AG20443 (cell line): ENCODE data around the gene PRTG.
"Not testable (repeated sequence)": the region's sequence is repeated elsewhere in the genome, so short reads cannot be mapped to it uniquely, and the experiment has no call there.

Source experiments
- DNase-seq: peaks from one replicate; pipeline ENCODE4 v3.0.0; 2012; ENCODE audit warnings: low spot score, mixed read lengths

The PRTG gene

DNA sequence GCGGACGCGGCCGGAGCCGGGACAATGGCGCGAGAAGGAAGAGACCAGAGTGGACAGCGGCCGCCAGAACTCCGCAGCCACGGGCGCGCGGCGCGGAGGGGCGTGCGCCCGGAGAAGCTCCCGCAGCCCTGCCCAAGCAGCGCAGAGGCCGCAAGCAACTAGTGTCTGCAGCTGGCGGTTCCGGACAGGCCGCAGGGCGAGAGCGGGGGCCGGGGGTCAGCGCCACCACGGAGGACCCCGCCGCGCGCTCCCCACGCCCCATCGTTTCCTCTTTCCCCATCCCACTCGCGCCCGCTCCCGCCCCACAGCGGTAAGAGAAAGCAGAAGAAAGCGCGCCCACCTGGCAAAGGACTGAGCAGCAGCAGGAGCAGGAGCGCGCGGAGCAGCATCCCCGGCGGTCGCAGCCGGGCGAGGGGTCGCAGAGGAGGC is 440 bp downstream of the PRTG start:
- peak; percentile 60 for DNase-seq

DNA sequence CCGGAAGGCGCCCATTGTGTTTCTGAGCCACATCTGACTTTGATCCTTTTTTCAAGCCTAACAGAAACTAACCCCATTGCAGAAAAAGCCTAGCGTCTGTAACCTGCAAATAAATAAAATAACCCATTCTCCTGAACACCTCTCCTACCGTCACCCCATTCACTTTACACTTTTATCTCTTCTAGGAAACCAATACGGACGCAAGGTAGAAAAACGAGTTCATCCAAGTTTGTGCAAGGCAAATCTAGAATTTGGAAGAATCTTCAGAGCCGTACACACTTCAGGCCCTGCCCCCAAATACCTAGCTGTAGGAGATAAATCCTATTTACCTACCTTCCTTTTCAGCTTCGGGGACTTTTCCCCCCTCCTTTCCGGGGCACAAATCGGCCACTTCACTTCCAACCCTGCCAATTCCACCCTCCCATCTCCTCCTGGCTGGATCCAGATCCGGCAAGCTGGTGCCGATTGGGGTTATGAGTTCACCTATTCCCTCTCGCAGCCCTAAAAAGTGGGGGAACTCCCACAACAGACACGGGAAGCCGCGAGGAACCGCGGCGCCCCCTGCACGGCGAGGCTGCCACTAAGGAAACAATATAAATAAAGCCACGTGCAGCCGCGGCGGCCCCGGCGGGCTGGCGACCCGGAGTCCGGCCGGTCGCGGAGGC is 987 bp downstream of the PRTG start:
- DNase-seq = no peak

DNA sequence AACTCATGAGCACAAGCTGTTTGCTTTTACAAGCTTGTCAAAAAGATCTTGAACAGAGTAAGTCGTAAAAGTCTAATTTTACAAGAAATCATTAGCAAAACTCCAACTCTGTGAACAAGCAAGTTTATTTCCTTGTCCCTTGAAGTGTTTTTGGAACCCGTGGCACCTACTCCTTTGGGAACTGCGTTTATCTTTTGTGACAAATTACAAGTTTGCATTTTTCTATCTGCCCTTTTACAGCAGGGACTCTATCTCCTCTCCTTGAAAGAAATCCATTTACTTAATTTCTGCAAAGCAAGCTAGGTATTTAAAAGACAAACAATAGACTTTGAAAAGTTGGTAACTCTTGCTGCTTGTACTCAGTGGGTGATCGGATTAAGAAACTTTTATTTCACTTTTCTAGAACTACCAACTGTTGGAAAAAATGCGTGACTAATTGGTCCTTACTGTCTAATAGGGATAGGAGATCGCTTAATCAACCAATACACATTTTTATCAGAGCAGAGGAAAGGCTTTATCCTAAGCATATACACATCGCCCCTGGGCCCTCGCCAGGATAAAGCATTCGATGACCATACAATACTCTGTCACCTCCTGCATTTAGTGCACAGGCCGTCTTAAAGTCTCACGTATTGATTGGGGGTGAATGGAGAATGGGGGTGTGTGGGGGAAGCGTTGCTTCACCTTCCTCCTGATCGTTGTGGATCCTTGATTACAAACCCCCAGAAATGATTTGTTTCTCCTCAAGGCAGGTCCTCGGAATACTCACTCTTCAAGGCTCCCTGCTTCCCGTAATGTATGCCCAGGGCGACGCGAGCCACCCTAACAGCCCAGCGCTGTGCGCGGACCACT is 1.7 kb downstream of the PRTG start:
- DNase-seq = no peak

DNA sequence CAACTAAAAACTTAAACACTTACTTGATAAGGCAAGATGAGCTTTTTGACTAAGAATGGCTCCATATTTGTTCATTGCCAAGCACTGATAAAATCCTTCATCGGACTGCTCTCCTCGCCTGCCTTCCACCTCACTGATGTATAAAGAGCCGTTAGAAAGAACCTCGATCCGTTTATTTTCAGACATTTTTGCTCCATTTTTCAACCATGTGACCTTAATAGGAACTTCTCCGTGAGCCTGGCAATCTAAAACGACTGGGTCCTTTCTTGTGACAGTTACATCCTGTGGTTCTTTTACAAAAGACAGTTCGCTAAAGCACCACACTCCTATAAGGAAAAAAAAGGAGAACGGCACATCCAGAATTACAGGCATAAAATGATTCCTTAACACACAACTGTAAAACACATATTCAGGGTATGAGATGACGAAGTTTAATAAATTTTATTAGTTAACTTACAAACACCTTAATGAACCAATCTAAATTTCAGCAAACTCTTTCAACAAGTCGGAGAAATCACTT is 2.5 kb downstream of the PRTG start:
- DNase-seq = no peak

DNA sequence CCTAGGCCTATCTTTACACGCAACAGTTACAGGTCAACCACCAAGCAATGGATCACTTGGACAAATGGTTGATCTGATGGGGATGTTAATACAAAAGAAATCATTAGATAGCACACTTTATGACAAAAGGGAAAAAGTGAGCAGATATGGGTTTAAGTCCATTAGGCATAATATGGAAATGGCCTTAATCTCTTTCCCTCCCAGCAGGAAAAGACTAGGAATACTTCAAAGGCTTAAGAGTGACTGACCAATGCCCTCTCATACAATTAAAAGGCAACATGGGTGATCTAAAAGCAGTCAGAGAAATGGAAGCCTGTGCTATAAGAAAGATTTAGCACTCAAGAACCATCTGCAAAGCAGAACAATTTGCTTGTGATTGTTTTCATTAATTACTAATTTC is 3.3 kb downstream of the PRTG start:
- DNase-seq = no peak

DNA sequence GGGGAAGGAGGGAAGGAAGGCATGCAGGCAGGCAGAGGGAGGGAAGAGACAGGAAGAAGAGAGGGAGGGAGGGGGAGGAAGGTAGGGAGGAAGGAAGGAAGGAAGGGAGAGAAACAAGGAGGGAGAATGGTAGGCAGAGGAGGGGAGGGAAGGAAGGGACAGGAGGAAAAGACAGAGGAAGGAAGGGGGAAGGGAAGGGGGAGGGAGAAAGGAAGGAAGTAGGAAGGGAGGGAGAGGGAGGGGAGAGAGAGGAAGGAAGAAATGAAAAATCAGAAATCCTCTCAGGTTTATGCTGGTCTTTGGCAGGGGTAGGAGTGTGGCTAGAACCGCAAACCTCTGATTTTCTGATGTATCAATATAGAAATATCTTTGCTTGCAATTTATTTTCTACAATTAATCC is 4.2 kb downstream of the PRTG start:
- DNase-seq = no peak

DNA sequence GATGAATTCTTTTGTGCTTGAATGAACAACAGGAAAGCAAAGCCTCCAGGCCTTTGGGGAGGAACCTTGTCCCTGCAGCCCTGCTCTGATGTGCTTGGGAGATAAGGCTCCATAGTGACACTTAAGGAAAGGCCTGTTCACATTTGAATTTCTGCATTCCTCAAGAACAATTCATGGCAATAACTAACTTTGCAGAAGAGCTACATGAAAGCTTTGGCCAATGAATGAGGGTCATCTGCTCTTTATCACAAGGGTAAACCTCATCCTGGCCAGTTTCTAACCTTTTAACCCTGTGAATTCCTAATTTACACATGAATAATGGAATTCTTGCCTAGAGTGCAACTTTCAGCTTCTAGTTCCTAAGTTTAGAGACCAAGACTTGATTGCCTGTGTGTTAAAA is 5.6 kb downstream of the PRTG start:
- DNase-seq = no peak

DNA sequence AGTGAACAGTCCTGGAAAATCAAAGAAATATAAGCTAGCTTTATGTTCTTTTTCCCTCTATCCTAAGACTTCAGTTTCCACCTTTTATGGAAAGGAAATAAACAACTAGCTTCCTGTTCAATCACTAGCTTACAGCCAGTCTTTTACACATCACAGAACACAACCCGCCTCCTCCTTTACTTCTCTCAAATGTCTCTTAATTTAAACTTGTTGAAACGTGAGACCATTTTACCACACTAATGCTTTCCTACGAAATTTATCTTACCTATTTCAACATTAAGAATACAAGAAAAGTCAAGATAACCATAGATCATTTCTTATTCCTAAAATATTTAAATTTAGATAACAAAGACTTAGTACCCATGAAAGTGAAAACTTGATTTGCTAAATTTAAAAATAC is 6.2 kb downstream of the PRTG start:
- no peak for DNase-seq

DNA sequence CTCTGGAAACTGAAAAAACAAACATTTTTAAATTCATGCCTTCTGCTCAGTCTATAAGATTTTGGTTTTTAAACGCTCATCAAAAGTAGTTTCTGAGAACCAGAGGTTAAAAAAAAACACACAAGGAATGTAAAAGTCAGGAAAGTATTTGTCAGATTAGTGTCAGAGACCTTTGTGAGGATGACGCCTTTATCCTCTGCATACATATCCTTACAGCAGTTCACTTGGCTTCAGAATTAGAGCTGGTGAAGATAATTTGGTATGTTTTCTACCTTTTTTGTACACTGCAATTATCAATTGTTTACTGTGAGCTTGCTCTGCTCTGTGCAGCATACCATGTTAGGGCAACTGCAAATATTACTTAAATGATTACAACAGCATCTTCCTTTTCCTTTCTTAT is 8.3 kb downstream of the PRTG start:
- DNase-seq = no peak

DNA sequence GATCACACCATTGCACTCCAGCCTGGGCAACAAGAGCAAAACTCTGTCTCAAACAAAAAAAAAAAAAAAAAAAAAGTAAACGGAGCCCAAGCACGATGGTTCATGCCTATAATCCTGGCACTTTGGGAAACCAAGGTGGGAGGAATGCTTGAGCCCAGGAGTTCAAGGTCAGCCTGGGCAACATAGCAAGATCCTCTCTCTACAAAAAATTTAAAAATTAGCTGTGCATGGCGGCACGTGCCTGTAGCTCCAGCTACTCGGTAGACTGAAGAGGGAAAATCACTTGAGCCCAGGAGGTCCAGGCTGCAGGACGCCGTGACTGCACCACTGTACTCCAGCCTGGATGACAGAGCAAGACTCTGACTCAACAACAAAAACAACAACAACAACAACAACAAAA is 9.5 kb downstream of the PRTG start:
- DNase-seq = not testable (repeated sequence)

DNA sequence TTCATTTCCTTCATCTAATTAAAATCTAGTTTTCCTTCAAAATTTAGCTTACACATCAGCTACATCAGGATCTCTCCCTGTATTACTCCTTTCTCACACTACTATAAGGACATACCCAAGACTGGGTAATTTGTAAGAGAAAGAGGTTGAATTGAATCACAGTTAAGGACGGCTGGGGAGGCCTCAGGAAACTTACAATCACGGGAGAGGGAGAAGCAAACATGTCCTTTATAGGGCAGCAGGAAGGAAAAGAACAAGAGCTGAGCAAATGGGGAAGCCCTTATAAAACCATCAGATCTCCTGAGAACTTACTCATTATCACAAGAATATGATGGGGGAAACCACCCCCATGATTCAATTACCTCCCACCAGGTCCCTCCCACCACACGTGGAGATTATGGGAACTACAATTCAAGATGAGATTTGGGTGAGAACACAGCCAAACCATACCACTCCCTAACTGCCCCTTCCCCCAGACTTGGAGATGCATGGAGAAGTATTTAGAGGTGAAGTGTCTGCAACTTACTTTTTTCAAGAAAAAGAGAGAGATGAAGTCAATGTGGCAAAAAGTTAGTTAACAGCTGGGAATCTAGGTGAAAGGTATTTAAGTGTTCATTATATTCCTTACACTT is 21.3 kb downstream of the PRTG start:
- DNase-seq = no peak

DNA sequence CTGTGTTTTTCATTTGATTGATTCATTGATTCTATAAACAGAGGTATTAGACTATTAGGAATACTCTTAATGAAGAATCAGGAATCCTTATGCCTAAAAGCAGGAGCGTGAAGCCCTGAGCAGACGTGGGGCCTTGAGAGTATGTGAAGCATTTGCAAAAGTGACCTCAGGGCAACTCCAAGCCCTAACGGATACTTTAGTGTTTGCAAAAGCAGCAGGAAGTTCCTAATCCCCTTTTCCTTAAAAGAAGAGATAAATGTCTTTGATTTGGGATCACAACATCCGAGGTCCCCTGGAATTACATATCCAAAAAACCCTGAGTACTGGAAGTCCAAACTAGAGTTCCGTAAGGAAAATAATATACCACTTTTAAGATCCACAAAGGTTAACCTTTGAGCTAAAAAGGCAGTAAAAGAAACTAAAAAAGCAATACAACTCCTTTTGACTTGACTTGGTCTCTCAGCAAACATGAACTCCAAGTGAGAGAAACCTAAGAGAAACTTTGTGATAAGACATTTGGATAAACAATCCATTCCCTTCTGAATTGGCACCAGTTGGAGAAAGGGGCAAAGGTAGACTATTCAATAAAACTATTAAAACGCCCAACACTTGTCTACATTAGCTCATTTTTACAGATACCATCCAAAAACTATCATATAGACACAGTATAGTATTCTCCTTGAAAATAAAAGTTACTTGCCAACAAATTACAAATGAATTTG is 27.4 kb downstream of the PRTG start:
- DNase-seq = no peak

DNA sequence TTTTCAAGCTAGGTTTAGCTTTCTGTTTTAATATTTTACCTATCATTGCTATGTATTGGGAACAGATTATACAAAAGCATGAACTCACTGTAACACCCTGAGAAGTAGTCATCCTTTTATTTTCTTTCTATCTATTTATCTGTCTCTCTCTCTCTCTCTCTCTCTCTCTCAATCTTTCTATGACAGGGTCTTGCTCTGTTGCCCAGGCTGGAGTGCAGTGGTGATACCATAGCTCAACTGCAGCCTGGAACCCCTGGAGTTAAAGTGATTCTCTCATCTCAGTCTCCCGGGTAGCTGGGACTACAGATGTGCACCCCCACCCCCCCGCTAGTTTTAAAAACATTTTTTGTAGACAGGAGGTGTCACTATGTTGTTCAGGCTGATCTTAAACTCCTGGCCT is 28.9 kb downstream of the PRTG start:
- no peak for DNase-seq

DNA sequence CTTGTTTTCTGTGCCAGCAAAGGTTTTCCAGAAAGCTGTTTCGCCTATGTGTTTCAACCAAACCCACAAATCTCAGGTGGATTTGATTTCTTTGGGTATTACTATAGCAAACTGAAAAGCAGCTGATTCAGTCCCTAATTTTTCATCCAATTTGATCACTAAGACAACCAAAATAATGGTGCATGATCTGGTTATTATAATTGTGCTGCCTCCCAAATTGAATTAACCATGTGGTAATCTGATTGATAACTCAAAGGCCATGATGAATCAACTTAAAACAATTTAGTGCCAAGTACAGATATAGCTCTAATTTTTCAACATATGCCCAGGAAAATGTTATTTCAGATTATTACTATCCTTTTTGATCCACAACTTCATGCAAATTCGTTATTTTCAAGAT is 30.6 kb downstream of the PRTG start:
- DNase-seq = no peak

DNA sequence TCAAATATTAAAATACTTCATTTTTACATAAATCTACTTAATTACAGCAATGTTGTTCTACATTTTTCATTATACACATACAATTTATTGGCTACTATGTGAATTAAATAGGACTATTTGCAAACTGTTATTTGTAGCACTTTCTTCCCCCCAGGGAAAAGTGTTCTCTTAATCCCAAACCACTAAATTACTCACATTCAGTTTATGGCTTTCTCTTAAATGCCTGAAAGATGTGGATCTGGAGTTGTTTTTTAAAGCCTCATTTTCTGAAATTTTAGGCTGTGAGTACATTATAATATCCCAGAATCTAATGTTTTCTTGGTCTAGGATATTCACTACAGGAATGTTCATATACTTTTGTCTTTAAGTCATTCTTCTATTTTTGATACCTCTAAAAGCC is 32.7 kb downstream of the PRTG start:
- no peak for DNase-seq

DNA sequence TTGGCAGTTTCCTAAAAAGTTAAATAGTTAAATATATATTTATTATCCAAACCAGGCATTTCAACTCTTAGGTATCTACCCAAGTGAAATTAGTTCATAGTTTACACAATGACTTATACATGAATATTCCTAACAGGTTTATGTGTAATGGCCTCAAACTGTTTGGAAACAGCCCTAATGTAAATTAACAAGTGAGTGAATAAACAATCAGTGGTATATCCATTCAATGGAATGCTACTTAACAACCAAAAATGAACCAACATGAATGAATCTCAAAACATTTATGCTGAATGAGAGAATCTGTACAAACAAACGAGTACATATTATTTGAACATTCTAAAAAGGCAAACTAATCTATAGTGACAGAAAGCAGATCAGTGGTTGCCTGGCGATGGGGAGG is 33.5 kb downstream of the PRTG start:
- DNase-seq = no peak

DNA sequence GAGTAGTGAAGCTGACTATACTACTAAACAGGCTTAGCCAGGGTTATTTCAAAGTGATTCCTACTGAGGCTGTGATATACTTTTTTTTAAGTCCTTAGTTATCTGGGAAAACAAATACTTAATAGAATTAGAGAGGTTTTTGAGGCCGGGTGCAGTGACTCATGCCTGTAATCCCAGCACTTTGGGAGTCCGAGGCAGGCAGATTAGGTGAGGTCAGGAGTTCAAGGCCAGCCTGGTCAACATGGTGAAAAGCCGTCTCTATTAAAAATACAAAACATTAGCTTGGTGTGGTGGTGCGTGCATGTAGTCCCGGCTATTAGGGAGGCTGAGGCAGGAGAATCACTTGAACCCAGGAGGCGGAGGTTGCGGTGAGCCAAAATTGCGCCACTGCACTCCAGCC is 34.2 kb downstream of the PRTG start:
- DNase-seq = no peak

DNA sequence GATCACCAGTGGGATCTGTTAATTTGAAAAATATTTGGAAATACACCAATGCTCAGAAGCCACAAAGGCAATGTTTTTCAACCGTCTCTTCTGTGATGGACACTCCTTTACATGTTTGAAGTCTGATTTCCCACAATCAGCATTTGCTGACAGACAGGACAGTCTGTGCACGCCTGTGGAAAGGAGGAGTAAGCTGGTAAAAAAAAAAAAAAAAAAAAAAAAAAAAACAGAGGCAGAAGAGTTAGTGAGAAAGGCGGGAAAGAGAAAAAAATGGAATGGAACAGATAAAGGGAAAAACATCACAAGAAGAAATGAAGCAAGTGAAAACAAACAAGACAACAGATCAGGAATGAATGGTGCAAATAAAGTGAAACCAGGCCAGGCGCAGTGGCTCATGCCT is 35.0 kb downstream of the PRTG start:
- DNase-seq = no peak

DNA sequence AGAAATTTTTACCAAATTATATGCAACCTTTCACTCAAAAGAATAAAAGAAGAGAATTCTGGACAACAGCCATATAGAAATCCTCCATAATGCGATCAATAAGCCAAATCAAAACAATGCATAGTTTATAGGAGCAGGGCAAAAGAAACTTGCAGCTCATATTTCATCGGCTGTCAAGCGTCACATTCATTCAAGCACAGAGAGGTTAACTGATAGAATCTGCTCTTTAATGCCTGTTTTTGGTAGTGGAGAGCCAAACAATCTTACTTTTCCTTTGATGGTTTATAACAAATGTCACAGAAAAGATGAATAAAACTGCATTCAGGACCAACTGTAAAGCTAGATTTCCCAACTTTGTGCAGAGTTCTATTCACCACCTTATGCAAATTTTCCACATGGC is 35.4 kb downstream of the PRTG start:
- DNase-seq = no peak

DNA sequence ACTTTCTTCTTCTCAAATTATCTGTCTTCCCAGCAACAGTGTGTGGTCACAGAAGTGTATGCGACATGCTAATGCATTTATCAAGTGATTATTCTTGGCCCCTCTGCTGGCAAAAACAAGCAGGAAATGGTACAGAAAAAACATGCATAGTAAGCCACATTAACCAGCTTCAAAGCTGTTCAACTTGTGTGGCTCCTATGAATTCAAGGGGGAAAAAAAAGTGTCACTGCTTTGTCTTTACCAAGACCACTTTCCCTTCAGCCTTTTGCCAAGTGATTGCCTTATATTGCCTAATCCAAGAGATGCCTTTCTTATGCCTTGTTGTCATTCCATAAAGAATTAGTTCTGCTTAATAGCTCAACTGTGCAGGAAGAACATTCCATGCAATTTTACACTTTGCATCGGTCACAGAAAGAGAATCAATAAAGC is 39.1 kb downstream of the PRTG start:
- peak; percentile 8 for DNase-seq

DNA sequence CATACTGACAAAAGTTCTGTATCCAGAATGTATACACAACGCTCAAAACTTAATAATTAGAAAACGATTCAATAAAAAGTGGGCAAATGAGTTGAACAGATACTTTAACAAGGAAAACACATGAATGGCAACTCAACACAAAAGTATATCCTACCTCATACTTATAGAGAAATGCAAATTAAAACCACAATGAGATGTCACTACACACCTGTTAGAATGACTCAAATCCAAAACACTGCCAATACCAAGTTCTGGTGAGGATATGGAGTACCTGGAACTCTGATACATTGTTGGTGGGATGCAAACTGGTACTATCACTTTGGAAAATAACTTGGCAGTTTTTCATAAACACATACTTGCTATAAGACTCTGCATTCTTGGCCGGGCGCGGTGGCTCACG is 42.1 kb downstream of the PRTG start:
- no peak for DNase-seq

DNA sequence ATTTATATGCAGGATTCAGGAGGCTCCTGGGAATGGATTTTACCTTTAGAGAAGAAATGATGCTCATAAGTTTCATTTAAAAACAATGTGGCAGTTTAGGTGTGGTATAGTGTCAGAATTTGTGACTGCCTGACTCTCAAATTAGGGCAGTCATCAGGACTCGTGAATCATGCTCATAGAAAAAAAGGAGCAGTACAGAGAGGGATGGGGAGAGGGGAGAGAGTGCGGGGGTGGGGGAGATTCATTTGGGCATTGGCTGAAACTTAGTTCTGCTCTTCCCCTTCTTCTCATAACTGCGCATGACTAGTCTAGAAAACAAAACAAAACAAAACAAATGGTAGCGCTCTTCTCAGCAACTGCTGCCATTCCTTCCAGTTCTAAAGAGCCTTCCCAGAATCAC is 44.3 kb downstream of the PRTG start:
- no peak for DNase-seq
